Heart left ventricle (tissue), 16 donors: ENCODE results near the gene ABCC9. TPM values are rescaled to one million over a fixed set of nuclear protein-coding genes. Genes with fewer than 3 reads are reported as not detected.
A peak's percentile ranks its signal among the peaks of the same experiment; 100 is the strongest.

Source experiments
- ATAC-seq, 4 donors: fragments of 200-7000 bp; cut with Tn5 transposase; one replicate each; pipeline ENCODE4 v1.9.1; 2020 to 2022; ENCODE audit warnings: moderate library complexity in 4 of 4, mild to moderate bottlenecking in 3 of 4, moderate number of reproducible peaks in 1 of 4
- DNase-seq, 5 donors: peaks; one replicate each; pipeline ENCODE4 v3.0.0-alpha.2; 2020
- H3K27ac ChIP-seq, 12 donors: fragments of 200-600 bp; sonication (generic) in 4 of 12; one replicate each; pipeline versions ENCODE4 v1.5.0 to v1.8.0; 2016 to 2022; ENCODE audit warnings: mild to moderate bottlenecking in 2 of 12
- H3K27me3 ChIP-seq, 9 donors: fragments of 200-600 bp; sonication (generic) in 2 of 9; one replicate each; pipeline versions ENCODE4 v1.5.1 to v1.8.0; 2016 to 2022; ENCODE audit warnings: mild to moderate bottlenecking in 3 of 9
- H3K36me3 ChIP-seq, 9 donors: fragments of 200-600 bp; sonication (generic) in 2 of 9; one replicate each; pipeline versions ENCODE4 v1.5.0 to v1.8.0; 2018 to 2022; ENCODE audit warnings: mild to moderate bottlenecking in 2 of 9
- H3K4me1 ChIP-seq, 12 donors: fragments of 200-600 bp; sonication (generic) in 4 of 12; one replicate each; pipeline versions ENCODE4 v1.5.0 to v1.8.0; 2016 to 2022; ENCODE audit warnings: mild to moderate bottlenecking in 3 of 12
- H3K4me3 ChIP-seq, 12 donors: fragments of 200-600 bp; sonication (generic) in 4 of 12; one replicate each; pipeline versions ENCODE4 v1.5.0 to v1.8.0; 2017 to 2022; ENCODE audit warnings: mild to moderate bottlenecking in 9 of 12, moderate library complexity in 4 of 12
- H3K9me3 ChIP-seq, 12 donors: fragments of 200-600 bp; sonication (generic) in 4 of 12; one replicate each; pipeline versions ENCODE4 v1.5.0 to v1.8.0; 2016 to 2022; ENCODE audit warnings: mild to moderate bottlenecking in 1 of 12
- POLR2A ChIP-seq, 2 donors: fragments of 450-650 bp; IDR thresholded peaks; one replicate each; pipeline ENCODE4 v1.6.1; 2017; ENCODE audit warnings: antibody characterized with exemption in 2 of 2, mild to moderate bottlenecking in 2 of 2, moderate library complexity in 2 of 2
- WGBS, 4 donors: extraction: QIAGEN DNeasy Blood & Tissue Kit in 2 of 4; methylation state at CpG; one replicate each; pipeline versions ENCODE4 v1.1.5 to v1.1.7; 2013 to 2018; 5-methylcytosine and 5-hydroxymethylcytosine counted together
- intact Hi-C, 10 donors: fragments of 100-400 bp; cut with DNase I; formaldehyde crosslinking; loops; one replicate each; pipeline versions ENCODE4 v1.11.1 to v1.14.2; 2022
- polyA plus RNA-seq, 2 donors: library from polyadenylated mRNA; stranded (reverse); fragments of 200-250 nt; gene quantifications; one replicate each; pipeline ENCODE4 v1.2.3, GENCODE V29; 2013
- total RNA-seq, 9 donors: library from RNA; depleted of rRNA in 2 of 9; stranded (reverse); fragments of >200 nt in 2 of 9; fragmentation: NEBNext Ultra II Directional in 3 of 9; extraction: Animal tissue kit (Norgen Biotek cat#: 25700) in 3 of 9; gene quantifications; one replicate each; pipeline versions ENCODE4 v1.1.0 to v1.2.4, GENCODE V29; 2016 to 2023
- TF ChIP-seq, protein P1 (sequence below), 12 donors: fragments of 200-600 bp; sonication (generic) in 4 of 12; IDR thresholded peaks; one replicate each; pipeline versions ENCODE4 v1.5.0 to v1.8.0; 2018 to 2022; ENCODE audit warnings: antibody characterized with exemption in 12 of 12, mild to moderate bottlenecking in 5 of 12
- donor health status: ischemic (EF 13 %, LVEDD 7.1; RV severe dilation, severe dysfunction).
- donor health status: healthy with polysubstance abuse.
- donor health status: DM: no; HTN: yes; CAD: no.
- donor health status: DM: no; HTN: no; CAD: no.
- donor health status: ischemic (EF 25% LVEDD 6.9; RV normal size, moderate dysfunction).
- donor health status: ischemic (EF 25% LVEDD 5.7; RV mildly dilated, moderate dysfunction).
- donor health status: healthy.
- donor health status: DM: yes; HTN: yes; CAD: no.
- donor health status: ischemic (EF 35%, LVEDD 5.7; RV mildly dilated, moderate dysfunction).
- donor health status: nonischemic (EF 11% LVEDD 7.7; RV severe dilation, severe dysfunction).
- donor health status: DM: yes; HTN: yes; CAD: no.
- donor health status: PGD.
- donor health status: ischemic (EF 29% LVEDD 5.4; RV normal size, mild dysfunction).
- donor health status: nonischemic (EF 23%, LVEDD 6.1; RV moderate dilation, normal function).

Gene ABCC9
- total and polyA plus RNA-seq, 11 donors = 14.1 to 103 (median 70.8) TPM

DNA sequence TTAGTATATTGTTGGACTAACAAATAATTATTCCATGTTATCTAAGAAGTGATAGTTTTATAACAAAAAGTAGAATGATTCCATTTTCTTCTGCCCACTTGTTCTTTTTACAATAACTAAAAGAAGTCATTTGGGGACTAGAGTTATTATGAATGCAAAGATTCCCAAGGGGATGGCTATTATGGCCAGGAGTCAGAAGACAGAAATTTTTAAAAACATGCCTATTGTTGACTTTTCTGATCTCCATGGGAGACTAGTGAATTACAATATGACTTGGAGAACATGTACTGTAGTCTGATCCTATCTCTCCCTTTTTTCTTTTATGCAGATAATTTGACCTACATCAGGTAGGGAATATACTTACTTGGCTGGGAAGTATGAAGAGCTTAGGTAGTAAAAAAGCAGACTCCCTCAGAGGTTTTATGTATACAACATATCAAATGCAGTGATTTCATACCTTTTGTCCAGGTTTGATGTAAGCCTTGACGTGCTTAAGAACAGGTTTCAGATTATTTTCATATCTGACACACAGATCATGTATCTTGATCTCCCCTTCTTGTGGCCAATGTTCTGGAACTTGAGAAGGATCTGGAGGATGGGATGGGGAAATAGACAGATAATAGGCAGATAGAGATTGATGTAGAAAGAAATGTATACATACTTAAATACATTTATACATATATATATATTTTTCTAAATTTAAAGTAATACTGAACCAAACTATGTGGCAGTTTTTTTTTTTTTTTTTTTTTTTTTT lies 125.7 kb downstream of the ABCC9 start:
- ATAC-seq = no peak
- H3K36me3 ChIP-seq = peaks cover 0 to 43% (median 7%) of the 10 kb centered on the region in 9 donors
- no peak for TF ChIP-seq POLR2A (IDR thresholded peaks at IDR 0.05)
- TF ChIP-seq, protein P1, sequence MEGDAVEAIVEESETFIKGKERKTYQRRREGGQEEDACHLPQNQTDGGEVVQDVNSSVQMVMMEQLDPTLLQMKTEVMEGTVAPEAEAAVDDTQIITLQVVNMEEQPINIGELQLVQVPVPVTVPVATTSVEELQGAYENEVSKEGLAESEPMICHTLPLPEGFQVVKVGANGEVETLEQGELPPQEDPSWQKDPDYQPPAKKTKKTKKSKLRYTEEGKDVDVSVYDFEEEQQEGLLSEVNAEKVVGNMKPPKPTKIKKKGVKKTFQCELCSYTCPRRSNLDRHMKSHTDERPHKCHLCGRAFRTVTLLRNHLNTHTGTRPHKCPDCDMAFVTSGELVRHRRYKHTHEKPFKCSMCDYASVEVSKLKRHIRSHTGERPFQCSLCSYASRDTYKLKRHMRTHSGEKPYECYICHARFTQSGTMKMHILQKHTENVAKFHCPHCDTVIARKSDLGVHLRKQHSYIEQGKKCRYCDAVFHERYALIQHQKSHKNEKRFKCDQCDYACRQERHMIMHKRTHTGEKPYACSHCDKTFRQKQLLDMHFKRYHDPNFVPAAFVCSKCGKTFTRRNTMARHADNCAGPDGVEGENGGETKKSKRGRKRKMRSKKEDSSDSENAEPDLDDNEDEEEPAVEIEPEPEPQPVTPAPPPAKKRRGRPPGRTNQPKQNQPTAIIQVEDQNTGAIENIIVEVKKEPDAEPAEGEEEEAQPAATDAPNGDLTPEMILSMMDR (IDR thresholded peaks at IDR 0.05) = no peak
- H3K27me3 ChIP-seq = no peaks in the 10 kb centered on the region
- intact Hi-C loops = loop anchor here in 2 of 10 donors (5.0 kb wide), 1 partner anchor 38 kb away; no protein-coding TSS in a partner anchor
- no peak overlapping the region for H3K4me3 ChIP-seq
- peak overlapping the region in 4 of 12 donors; percentile 14 to 63 (median 22) for H3K27ac ChIP-seq
- no peak for DNase-seq
- WGBS, 4 donors = 72 to 80% (median 74%) methylated on average over 1 of the region's 1 CpG
- peaks cover 0 to 40% (median 12%) of the 10 kb centered on the region in 12 donors for H3K4me1 ChIP-seq
- H3K9me3 ChIP-seq = no peaks in the 10 kb centered on the region

DNA sequence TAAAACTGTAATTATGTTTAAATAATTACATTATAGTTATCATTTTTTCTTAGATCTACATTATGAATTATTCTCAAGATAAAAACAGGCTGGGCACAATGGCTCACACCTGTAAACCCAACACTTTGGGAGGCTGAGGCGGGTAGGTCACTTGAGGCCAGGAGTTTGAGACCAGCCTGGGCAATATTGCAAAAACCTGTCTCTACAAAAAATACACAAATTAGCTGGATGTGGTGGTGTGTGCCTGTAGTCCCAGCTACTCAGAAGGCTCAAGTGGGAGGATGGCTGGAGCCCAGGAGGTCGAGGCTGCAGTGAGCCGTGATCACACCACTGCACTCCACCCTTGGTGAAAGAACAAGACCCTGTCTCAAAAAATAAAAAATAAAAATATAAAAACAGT lies 126.4 kb downstream of the ABCC9 start:
- Histone ChIP-seq H3K4me1 (peaks cover 0 to 36% (median 10%) of the 10 kb centered on the region in 12 donors), H3K27me3 (no peaks in the 10 kb centered on the region), H3K36me3 (peaks cover 0 to 50% (median 7%) of the 10 kb centered on the region in 9 donors), H3K9me3 (no peaks in the 10 kb centered on the region), H3K27ac (peak overlapping the region in 5 of 12 donors; percentile 9 to 63 (median 39)), H3K4me3 (no peak overlapping the region)
- intact Hi-C loops = loop anchor here in 3 of 10 donors (5.0 kb wide), 1 partner anchor 38 kb away; no protein-coding TSS in a partner anchor
- 82 to 89% (median 87%) methylated on average over 3 of the region's 3 CpGs for WGBS, 4 donors
- DNase-seq (no peak), ATAC-seq (no peak)
- TF ChIP-seq, protein P1 (IDR thresholded peaks at IDR 0.05) = no peak
- TF ChIP-seq POLR2A (IDR thresholded peaks at IDR 0.05) = no peak

- Histone ChIP-seq H3K4me1 (peaks cover 0 to 31% (median 5%) of the 10 kb centered on the region in 12 donors), H3K27ac (peak overlapping the region in 10 of 12 donors; percentile 5 to 67 (median 43)), H3K9me3 (no peaks in the 10 kb centered on the region), H3K36me3 (peaks cover 0 to 55% (median 7%) of the 10 kb centered on the region in 9 donors), H3K27me3 (no peaks in the 10 kb centered on the region), H3K4me3 (no peak overlapping the region)
- no peak for TF ChIP-seq POLR2A (IDR thresholded peaks at IDR 0.05)
- TF ChIP-seq, protein P1 (IDR thresholded peaks at IDR 0.05) = no peak
- ATAC-seq (no peak), DNase-seq (no peak)
- intact Hi-C loops = loop anchor here in 1 of 10 donors (5.0 kb wide), 1 partner anchor 37 kb away; no protein-coding TSS in a partner anchor
- 88 to 97% (median 94%) methylated on average over 2 of the region's 2 CpGs for WGBS, 4 donors
These were observed 126.9 kb downstream of the ABCC9 start for GRCh38 chr12:21814327-21814726.

DNA sequence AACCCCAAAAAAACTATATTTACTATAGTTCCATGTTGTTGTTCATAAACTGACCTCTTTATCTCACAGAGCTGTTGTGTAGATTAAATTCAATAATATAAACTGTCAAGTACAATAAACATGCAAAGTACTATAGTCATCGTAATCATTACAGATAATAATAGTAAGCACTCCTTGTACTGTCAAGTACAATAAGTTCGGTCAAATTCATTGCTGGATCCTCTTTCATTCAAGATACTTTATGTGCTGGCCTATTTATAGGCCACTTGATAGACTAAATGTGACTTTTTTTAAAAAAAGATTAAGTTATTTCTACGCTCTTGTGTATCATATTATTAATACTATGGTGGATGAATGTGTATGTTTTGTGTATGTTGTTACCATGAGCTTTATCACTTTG lies 127.5 kb downstream of the ABCC9 start:
- intact Hi-C loops = loop anchor here in 1 of 10 donors (5.0 kb wide), 1 partner anchor 36 kb away; no protein-coding TSS in a partner anchor
- Histone ChIP-seq H3K36me3 (peaks cover 0 to 57% (median 7%) of the 10 kb centered on the region in 9 donors), H3K27ac (peak overlapping the region in 11 of 12 donors; percentile 9 to 67 (median 41)), H3K4me3 (no peak overlapping the region), H3K27me3 (no peaks in the 10 kb centered on the region), H3K4me1 (peaks cover 0 to 25% (median 2%) of the 10 kb centered on the region in 12 donors), H3K9me3 (no peaks in the 10 kb centered on the region)
- DNase-seq = no peak
- ATAC-seq = peak; percentile 58 to 83 (median 80)
- 39 to 50% (median 44%) methylated on average over 3 of the region's 3 CpGs for WGBS, 4 donors
- no peak for TF ChIP-seq POLR2A (IDR thresholded peaks at IDR 0.05)
- TF ChIP-seq, protein P1 (IDR thresholded peaks at IDR 0.05) = no peak
